G401 (cell line): ENCODE measurements around the gene PABPN1L. TPM values are rescaled to one million over a fixed set of nuclear protein-coding genes. Genes with fewer than 3 reads are reported as not detected.

ENCODE experiments used
- DNase-seq: peaks from one replicate; pipeline ENCODE4 v3.0.0-alpha.2; 2015; ENCODE audit warnings: low spot score
- in situ Hi-C: cut with HindIII; loops from 2 replicates; pipeline ENCODE4 v1.10.0; 2016; ENCODE audit warnings: low sequenced_read_pairs, mixed read lengths
- total RNA-seq: library from RNA; depleted of rRNA; stranded (reverse); fragments of >200 nt; shearing (Covaris generic); gene quantifications from 2 replicates; pipeline ENCODE4 v1.2.3, GENCODE V29; 2014

The PABPN1L gene
- total RNA-seq, 1 experiment from 2014 or later: not detected

GRCh38 chr16:88874938-88875599 lies 8.6 kb upstream of the PABPN1L start:
- in situ Hi-C loops: no loop called here

GRCh38 chr16:88872650-88873331 lies 6.3 kb upstream of the PABPN1L start:
- peak; percentile 68 for DNase-seq
- in situ Hi-C loops: no loop called here

More at GRCh38 chr16:88874938-88875599, 8.6 kb upstream of the PABPN1L start:
- DNase-seq: no peak

GRCh38 chr16:88871730-88872416 lies 5.4 kb upstream of the PABPN1L start:
- in situ Hi-C loops: no loop called here
- no peak for DNase-seq

GRCh38 chr16:88871349-88871702 lies 4.9 kb upstream of the PABPN1L start:
- DNase-seq: no peak
- in situ Hi-C loops: no loop called here

- in situ Hi-C loops: no loop called here
- DNase-seq: no peak
Measured at GRCh38 chr16:88870608-88871348, 4.3 kb upstream of the PABPN1L start.

- in situ Hi-C loops: no loop called here
- peak; percentile 65 for DNase-seq
Measured at GRCh38 chr16:88869673-88869980, 3.2 kb upstream of the PABPN1L start.

GRCh38 chr16:88868974-88869672 lies 2.7 kb upstream of the PABPN1L start:
- in situ Hi-C loops: no loop called here

GRCh38 chr16:88867581-88868246 lies 1.3 kb upstream of the PABPN1L start:
- in situ Hi-C loops: no loop called here
- no peak for DNase-seq

More at GRCh38 chr16:88868974-88869672, 2.7 kb upstream of the PABPN1L start:
- DNase-seq: peak; percentile 88

- in situ Hi-C loops: no loop called here
- DNase-seq: no peak
Measured at GRCh38 chr16:88865742-88866141, 718 bp downstream of the PABPN1L start.

- in situ Hi-C loops: no loop called here
- DNase-seq: no peak
Measured at GRCh38 chr16:88865310-88865709, 1.1 kb downstream of the PABPN1L start.

- in situ Hi-C loops: no loop called here
- DNase-seq: no peak
Measured at GRCh38 chr16:88864521-88864920, 1.9 kb downstream of the PABPN1L start.

- no peak for DNase-seq
- in situ Hi-C loops: no loop called here
Measured at GRCh38 chr16:88864099-88864498, 2.4 kb downstream of the PABPN1L start.

GRCh38 chr16:88863426-88863825 lies 3.0 kb downstream of the PABPN1L start:
- in situ Hi-C loops: no loop called here
- DNase-seq: no peak

GRCh38 chr16:88862968-88863367 lies 3.5 kb downstream of the PABPN1L start:
- no peak for DNase-seq
- in situ Hi-C loops: no loop called here

- DNase-seq: no peak
- in situ Hi-C loops: no loop called here
Measured at GRCh38 chr16:88861359-88861758, 5.1 kb downstream of the PABPN1L start.

- in situ Hi-C loops: no loop called here
- DNase-seq: no peak
Measured at GRCh38 chr16:88859381-88860091, 6.9 kb downstream of the PABPN1L start.

- DNase-seq: peak; percentile 58
- in situ Hi-C loops: no loop called here
Measured at GRCh38 chr16:88857728-88858339, 8.6 kb downstream of the PABPN1L start.
